H1 (cell line): ENCODE results near the gene PMS1. TPM values are rescaled to one million over a fixed set of nuclear protein-coding genes. Genes with fewer than 3 reads are reported as not detected.

ENCODE experiments used
- JUN ChIP-seq: IDR thresholded peaks from 2 replicates; pipeline ENCODE4 v1.6.1; 2011; ENCODE audit warnings: low read depth, mild to moderate bottlenecking, improper control_type of control experiment, low read length
- MAFK ChIP-seq: IDR thresholded peaks from 2 replicates; pipeline ENCODE4 v1.6.1; 2012; ENCODE audit warnings: low read depth, mild to moderate bottlenecking, improper control_type of control experiment, low read length
- NANOG ChIP-seq: IDR thresholded peaks from 2 replicates; pipeline ENCODE4 v1.6.1; 2011; ENCODE audit warnings: low read length, low read depth, mild to moderate bottlenecking, inconsistent platforms; ENCODE audit not compliant: insufficient read depth, poor library complexity, severe bottlenecking
- polyA plus RNA-seq, 7 experiments: library from polyadenylated mRNA; depleted of rRNA in 3 of 7; stranded (reverse) in 5 of 7; unstranded in 2 of 7; fragments of >200 nt in 5 of 7; fragments of 200-250 nt in 2 of 7; gene quantifications; 1 replicate in 5 of 7; 2 replicates in 1 of 7; 4 replicates in 1 of 7; pipeline versions ENCODE4 v1.2.1 to v1.2.3, GENCODE V29; 2011 to 2013; ENCODE audit warnings: missing spikeins in 2 of 7, mixed read lengths in 2 of 7
- total RNA-seq: library from RNA; stranded (reverse); fragmentation: NEBNext Ultra II Directional; extraction: Animal tissue kit (Norgen Biotek cat#: 25700); gene quantifications from 2 replicates; pipeline ENCODE4 v1.2.1, GENCODE V29; 2021

Gene PMS1
- total and polyA plus RNA-seq, 2 of the 8 experiments (the other 6 are each of a cell fraction or from before 2014, with no cell fraction given) = 13.1 to 59.7 TPM

- TF ChIP-seq JUN (no peak), NANOG (no peak), MAFK (no peak)
Measured at GRCh38 chr2:189896809-189897208, 112.6 kb downstream of the PMS1 start (continued).
